ENCODE data around the gene SEPTIN11. TPM values are rescaled to one million over a fixed set of nuclear protein-coding genes. Genes with fewer than 3 reads are reported as not detected.
A peak's percentile ranks its signal among the peaks of the same experiment; 100 is the strongest.

SEPTIN11 gene
- total and polyA plus RNA-seq, 9 of the 15 experiments (the other 6 are each of a cell fraction or from before 2014, with no cell fraction given), result 25.7 to 142 (median 84.3) TPM

DNA sequence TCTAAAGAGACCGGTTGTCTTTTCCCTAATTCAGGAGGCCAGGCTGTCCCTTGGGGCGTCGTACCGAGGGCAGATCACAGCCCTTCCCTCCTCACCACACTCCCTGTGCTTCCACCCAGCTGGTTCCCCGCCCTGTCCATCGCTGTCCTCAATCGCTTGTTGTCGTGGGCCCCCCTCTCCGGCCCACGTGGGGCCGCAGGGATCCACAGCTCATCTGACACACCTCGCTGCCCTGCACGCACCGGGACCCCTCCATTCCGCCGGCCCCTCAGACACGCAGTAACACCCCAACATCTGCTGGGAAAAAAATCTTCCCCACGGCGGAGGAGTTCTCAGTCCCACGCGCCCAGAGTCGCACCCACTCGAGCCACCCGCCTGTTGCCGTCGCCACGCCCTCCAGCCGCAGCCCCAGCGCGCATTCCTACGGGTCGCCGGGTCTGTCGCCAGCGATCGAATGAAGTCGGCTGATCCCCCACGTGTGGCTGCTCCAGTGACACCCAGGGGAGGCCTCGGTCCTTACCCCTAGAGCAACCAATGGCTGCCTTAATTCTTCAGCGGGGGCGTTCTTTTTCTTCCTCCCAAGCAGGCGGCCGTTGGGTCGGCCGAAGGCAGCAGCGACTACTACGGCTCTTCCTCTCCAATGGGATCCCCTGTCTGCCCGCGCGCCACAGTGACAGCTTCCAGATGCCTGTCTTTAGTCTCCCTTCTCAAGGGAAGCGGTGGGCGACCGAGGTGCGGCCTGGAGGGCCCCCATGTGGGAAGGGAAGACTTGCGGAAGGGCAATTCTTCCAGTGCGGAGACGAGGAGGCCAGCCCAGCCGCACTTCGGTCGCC, 893 bp upstream of the SEPTIN11 start (continued):
- TF ChIP-seq STAG1 (CRISPR knock-in tag; IDR thresholded peaks at IDR 0.05; ENCODE audit: borderline replicate concordance) (no peak), ZNF75A (CRISPR knock-in tag; IDR thresholded peaks at IDR 0.05) (no peak), SRSF1 (IDR thresholded peaks at IDR 0.05; ENCODE audit: low read depth, low read length) (no peak), ZKSCAN8 (CRISPR knock-in tag; IDR thresholded peaks at IDR 0.05) (no peak; the same call in 1 of the 2 replicates), EP400 (IDR thresholded peaks at IDR 0.05) (peak; percentile 71), CREBBP (IDR thresholded peaks at IDR 0.05; ENCODE audit: low read depth, low read length) (no peak), MECOM (CRISPR knock-in tag; IDR thresholded peaks at IDR 0.05) (no peak), CREB1 (IDR thresholded peaks at IDR 0.05) (no peak), CREB1 (CRISPR knock-in tag; IDR thresholded peaks at IDR 0.05) (peak; percentile 33), DNMT1 (IDR thresholded peaks at IDR 0.05) (no peak), ZKSCAN1 (IDR thresholded peaks at IDR 0.05; ENCODE audit: low read depth, low read length) (no peak), ZNF41 (CRISPR knock-in tag; conservative IDR thresholded peaks at IDR 0.05) (no peak), SMARCA4 (IDR thresholded peaks at IDR 0.05) (no peak), EP300 (IDR thresholded peaks at IDR 0.05; ENCODE audit: low read length) (no peak), BRD9 (IDR thresholded peaks at IDR 0.05; ENCODE audit: low read depth, partially characterized antibody) (no peak), SETDB1 (IDR thresholded peaks at IDR 0.05; ENCODE audit: low read length) (no peak), PRMT5 (CRISPR knock-in tag; IDR thresholded peaks at IDR 0.05) (no peak), ATF7 (IDR thresholded peaks at IDR 0.05) (no peak), RHOXF2B (CRISPR knock-in tag; conservative IDR thresholded peaks at IDR 0.05) (no peak), ZNF354B (CRISPR knock-in tag; IDR thresholded peaks at IDR 0.05) (no peak), ELF1 (tag; IDR thresholded peaks at IDR 0.05) (no peak), ZNF347 (CRISPR knock-in tag; IDR thresholded peaks at IDR 0.05; ENCODE audit: low read depth) (no peak)
- TF ChIP-seq, protein P1, sequence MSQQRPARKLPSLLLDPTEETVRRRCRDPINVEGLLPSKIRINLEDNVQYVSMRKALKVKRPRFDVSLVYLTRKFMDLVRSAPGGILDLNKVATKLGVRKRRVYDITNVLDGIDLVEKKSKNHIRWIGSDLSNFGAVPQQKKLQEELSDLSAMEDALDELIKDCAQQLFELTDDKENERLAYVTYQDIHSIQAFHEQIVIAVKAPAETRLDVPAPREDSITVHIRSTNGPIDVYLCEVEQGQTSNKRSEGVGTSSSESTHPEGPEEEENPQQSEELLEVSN (IDR thresholded peaks at IDR 0.05; ENCODE audit: borderline replicate concordance in 1 of 2, extremely low read depth in 1 of 2, insufficient read depth in 1 of 2, insufficient read length in 1 of 2, low read depth in 1 of 2, low read length in 1 of 2, poor library complexity in 1 of 2, severe bottlenecking in 1 of 2), result peak; percentile 75 to 84
- TF ChIP-seq, protein P2, sequence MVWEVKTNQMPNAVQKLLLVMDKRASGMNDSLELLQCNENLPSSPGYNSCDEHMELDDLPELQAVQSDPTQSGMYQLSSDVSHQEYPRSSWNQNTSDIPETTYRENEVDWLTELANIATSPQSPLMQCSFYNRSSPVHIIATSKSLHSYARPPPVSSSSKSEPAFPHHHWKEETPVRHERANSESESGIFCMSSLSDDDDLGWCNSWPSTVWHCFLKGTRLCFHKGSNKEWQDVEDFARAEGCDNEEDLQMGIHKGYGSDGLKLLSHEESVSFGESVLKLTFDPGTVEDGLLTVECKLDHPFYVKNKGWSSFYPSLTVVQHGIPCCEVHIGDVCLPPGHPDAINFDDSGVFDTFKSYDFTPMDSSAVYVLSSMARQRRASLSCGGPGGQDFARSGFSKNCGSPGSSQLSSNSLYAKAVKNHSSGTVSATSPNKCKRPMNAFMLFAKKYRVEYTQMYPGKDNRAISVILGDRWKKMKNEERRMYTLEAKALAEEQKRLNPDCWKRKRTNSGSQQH (CRISPR knock-in tag; IDR thresholded peaks at IDR 0.05), result no peak
- TF ChIP-seq, protein P3, sequence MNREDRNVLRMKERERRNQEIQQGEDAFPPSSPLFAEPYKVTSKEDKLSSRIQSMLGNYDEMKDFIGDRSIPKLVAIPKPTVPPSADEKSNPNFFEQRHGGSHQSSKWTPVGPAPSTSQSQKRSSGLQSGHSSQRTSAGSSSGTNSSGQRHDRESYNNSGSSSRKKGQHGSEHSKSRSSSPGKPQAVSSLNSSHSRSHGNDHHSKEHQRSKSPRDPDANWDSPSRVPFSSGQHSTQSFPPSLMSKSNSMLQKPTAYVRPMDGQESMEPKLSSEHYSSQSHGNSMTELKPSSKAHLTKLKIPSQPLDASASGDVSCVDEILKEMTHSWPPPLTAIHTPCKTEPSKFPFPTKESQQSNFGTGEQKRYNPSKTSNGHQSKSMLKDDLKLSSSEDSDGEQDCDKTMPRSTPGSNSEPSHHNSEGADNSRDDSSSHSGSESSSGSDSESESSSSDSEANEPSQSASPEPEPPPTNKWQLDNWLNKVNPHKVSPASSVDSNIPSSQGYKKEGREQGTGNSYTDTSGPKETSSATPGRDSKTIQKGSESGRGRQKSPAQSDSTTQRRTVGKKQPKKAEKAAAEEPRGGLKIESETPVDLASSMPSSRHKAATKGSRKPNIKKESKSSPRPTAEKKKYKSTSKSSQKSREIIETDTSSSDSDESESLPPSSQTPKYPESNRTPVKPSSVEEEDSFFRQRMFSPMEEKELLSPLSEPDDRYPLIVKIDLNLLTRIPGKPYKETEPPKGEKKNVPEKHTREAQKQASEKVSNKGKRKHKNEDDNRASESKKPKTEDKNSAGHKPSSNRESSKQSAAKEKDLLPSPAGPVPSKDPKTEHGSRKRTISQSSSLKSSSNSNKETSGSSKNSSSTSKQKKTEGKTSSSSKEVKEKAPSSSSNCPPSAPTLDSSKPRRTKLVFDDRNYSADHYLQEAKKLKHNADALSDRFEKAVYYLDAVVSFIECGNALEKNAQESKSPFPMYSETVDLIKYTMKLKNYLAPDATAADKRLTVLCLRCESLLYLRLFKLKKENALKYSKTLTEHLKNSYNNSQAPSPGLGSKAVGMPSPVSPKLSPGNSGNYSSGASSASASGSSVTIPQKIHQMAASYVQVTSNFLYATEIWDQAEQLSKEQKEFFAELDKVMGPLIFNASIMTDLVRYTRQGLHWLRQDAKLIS (CRISPR knock-in tag; IDR thresholded peaks at IDR 0.05), result peak; percentile 75; the same call in 1 of the 2 replicates
